T47D (cell line): ENCODE results near the gene CDH13.

Experiments used
- DNase-seq, 2 experiments: peaks; one replicate each; pipeline versions ENCODE4 v3.0.0 to v3.0.0-alpha.2; 2011 to 2012; ENCODE audit warnings: low read depth in 1 of 2, low spot score in 1 of 2
- JUND ChIP-seq: IDR thresholded peaks from 2 replicates; pipeline ENCODE4 v1.6.1; 2012; ENCODE audit warnings: low read depth
- in situ Hi-C: cut with HindIII; loops from 2 replicates; pipeline ENCODE4 v1.10.0; 2016; ENCODE audit warnings: low sequenced_read_pairs, low pct_unique_long_range_greater_than_20kb

Gene CDH13

DNA sequence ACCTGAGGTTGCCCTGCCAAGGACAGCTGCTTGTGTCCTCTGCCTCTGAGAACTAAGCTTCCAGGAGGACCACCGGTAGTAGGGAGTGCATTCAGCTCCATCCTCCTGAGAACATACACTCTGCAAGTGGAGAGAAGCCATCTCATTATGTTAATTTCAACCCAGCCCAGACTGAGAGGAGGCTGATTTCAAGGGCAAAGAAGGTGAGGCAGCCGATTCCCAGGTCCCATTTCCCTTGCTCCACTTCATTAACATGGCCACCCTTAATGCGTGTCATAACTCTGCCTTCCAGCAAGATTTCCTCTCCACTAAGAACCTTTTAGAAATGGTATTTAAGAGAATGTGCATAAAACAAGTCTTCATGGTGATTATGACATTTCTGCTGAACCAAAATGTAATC lies 72.5 kb downstream of the CDH13 start:
- TF ChIP-seq JUND, result no peak
- in situ Hi-C loops, result no loop called here
- no peak for DNase-seq

DNA sequence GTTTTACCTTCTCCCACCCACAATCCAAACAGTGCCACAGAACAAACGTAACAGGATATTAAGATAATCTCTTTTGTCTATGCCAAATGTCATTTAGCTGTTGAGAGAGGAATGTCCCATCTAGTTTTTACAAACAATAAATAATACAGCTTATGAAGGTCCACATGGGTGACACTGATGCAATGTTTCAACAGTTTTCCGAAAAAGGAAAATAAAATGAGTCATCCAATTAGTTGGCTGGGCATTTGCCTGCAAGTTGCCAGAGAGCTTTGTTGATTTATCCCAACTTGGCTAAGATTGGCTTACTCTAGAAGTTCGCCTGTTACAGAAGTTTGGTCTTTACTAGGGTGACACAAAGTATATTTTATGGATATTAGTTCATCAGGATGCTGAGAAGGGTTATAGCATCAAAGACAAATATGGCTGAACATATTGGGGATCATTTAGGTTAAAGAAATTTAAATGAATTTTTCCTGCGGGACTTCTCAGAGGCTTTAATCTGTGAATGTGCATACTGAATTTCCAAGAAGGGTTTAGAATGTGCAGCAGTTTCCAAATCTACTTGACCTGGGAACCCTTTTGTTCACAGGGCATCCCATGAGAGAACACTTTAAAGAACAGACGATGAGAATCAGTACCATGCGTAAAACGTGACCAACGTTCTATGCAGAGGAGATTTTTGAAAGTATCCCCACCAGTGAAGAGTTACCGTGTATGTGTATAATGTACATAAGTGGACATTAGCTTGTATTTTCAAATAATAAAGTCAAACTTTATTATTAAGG lies 73.1 kb downstream of the CDH13 start:
- no peak for DNase-seq
- in situ Hi-C loops, result no loop called here
- TF ChIP-seq JUND, result no peak

DNA sequence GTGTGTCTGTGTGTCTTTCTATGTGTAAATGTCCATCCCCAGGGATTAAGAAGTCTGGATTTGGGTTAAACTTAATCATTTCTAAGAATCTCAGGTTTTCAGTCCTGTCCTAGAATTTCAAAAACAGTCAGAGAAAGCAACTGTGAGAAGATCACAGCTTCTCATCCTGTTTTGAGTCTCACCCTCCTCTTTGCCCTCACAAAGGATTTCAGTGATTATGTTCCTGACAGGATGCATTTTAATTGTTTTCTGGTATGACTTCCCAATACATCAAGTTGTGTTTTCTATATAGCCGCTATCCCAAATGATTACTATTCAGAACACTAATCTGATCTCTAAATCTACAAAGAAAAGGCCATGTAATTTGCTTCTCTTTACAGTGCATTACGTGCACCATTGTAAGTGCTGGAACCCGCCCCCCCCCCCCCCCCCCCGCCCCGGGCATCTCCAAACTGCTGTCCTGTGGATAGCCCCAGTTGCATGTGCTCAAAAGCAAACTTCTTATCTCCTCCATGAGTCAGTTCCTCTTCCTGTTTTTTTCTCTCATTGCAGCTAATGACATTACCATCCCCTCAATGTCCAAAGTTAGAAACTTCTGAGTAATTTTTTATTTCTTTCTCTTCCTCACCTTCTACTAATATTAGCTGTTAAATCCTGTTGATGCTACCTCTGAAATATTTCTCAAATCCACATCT lies 73.9 kb downstream of the CDH13 start:
- in situ Hi-C loops, result no loop called here
- DNase-seq, result no peak
- no peak for TF ChIP-seq JUND

DNA sequence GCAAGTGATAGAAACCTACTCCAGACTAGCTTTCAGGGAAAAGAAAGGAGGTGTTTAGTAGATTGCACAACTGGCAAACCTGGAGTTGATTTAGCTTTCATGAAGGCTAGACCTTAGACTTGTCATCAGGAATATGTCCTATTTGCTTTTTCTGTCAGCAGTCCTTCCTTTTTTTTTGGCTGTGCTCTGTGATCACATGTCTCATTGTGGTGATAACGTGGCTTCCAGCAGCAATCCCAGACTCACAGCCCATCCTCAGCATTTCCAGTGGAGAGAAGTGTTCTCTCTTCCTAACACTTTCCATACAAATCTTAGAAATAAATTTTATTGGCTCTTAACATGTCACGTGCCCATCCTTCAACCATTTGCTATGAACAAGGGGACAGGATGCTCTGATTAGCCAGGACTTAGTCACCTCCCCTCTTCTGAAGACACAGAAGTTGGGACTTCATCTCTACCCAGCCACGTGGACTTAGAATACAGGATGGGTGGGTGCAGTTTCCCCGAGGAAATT lies 74.7 kb downstream of the CDH13 start:
- in situ Hi-C loops, result no loop called here
- DNase-seq, result no peak
- TF ChIP-seq JUND, result no peak

DNA sequence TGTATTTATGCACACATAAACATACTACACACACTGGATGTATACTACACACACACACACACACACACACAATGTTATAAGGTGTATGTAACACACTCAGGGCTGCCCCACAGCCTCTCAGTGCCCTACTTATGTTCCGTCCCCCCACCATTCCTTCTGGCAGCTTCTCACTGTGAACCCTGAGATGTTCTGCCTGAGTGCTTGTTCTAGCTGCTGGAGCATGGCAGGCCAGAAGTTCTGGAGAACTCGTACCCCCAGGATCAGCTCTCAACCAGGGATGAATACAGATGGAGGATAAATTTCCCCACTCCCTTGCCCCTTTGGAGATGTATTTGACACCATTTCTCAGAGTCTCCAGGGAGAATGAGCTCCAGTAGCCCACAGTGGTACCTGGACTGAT lies 76.4 kb downstream of the CDH13 start:
- DNase-seq, result no peak
- no peak for TF ChIP-seq JUND
- in situ Hi-C loops, result no loop called here

DNA sequence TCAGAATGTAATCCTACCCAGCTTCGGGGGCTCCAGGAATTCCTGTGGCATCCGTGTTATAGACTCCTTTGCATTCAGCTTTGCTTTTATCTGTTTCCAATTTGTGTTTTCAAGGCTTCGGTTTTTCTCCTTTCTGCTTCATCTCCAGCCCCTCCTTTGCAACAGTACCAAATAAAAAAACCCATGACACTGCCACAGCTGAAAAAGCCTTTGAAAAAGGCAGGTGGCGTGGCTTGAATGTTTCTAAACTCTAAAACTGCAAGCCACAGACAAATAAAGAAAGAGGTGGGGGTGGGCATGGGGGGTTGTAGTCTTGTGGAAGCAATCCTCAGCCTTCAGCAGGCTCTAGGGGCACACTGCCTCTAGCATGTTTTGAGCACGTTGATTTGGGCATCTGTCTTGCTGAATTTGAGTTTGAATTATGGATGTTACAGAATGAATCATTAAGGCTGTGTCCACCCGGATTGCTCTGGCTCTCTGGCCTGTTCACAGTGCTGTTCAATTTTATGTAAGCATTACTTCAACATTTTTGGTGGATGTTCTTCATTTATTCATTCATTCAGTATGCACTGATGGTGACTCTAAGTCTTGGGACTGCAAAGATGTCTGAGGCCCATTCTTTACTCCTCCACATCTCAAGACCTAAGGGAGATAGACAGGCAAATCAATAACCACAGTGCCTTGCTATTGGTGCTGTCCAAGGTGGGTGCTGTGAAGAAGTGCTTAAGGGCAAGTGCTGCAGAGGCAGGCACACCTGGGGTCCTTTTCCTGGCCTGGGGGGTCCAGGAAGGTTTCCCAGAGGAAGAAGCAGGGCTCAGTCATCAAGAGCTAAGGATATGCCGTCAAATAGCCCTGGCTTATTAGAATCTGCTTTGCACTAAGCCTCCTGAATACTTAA lies 77.4 kb downstream of the CDH13 start:
- in situ Hi-C loops, result no loop called here
- no peak for TF ChIP-seq JUND
- DNase-seq, result no peak

DNA sequence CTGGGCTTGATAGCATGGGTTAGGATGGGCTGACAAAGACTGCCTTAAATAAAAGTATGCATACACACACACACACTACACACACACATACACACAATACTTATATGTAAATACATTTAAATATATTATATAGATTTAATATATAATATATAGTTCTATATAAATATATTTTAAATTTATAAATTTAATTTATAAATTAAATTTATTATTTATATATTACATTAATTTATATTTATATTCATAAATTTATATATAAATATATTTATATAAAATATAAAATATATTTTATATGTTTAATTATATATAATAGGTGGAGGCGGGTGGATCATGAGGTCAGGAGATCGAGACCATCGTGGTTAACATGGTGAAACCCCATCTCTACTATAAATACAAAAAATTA lies 83.2 kb downstream of the CDH13 start:
- no peak for TF ChIP-seq JUND
- no peak for DNase-seq
- in situ Hi-C loops, result no loop called here

DNA sequence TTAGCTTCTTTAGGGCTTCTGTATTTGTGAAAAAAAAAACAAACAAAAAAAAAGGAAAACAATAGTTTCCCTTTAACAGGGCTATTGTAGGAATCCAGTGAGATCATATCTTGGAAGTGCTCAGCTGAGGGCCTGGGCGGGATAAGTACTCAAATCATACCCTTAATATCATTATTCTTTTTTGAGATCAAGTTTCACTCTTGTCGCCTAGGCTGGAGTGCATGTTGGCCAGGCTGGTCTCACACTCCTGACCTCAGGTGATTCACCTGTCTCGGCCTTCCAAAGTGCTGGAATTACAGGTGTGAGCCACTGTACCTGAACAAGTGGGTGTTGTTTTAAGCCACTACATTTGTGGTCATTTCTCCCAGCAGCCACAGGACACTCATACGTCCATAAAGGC lies 87.0 kb downstream of the CDH13 start:
- in situ Hi-C loops, result no loop called here
- no peak for DNase-seq
- no peak for TF ChIP-seq JUND

DNA sequence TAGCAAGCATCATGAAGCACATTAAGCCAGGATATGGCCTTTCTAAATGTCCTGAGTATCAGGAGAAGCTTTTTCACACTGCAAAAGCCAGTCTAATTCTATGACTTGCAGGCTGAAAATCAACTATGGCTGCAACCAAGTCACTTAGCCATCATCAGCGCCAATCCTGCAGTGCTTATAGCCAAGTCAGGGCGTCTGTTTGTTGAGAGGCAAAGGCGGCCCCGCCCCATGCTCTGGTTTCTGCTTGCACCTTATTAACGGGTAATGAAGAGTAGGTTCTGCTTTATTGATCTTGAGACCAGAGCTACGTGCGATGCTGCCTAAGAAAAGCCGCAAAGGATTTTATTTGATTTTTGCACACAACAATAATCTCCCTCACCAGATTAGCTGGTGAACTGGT lies 88.4 kb downstream of the CDH13 start:
- in situ Hi-C loops, result no loop called here
- no peak for DNase-seq
- no peak for TF ChIP-seq JUND

DNA sequence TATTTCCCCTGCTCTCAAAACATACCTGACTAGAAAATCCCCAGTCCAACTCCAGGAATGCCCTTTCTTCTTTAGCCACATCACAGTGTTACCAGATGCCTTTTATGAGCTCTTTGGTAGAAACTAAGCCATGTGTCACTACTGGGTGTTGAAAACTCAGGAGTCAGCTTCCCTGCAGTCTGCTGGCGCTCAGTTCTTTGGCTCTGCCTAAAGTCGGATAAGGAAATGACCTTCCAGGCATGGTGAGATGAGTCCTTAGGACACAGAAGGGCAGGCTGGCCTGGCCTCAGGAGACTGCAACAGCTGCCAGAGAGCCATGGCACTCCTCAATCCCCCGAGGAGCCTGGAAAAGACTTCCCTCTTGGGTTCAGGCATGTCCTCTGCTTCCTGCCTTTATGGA lies 89.1 kb downstream of the CDH13 start:
- no peak for DNase-seq
- TF ChIP-seq JUND, result no peak
- in situ Hi-C loops, result no loop called here

DNA sequence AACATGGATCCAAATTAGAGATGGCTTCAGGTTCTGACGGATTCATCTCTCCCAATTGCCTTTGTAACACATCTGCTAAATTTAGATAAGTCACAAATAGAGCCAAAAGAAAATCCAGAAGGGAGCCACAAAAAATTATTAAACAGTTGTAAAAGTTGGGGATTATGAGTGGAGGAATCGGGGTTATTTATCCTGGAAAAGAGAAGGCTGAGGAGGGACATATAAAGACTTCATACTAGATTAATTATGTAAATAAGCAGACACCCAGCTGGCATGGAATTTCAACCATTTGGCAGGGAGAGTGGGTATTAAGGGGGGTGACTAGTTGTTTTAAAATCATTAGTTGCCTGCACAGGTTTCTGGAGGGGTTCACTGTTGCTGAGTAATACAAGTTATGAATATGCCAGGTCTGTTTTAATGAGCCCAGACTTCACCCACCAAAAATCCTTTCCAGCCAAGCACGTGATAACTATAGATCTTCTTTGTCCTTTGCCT lies 89.6 kb downstream of the CDH13 start:
- no peak for TF ChIP-seq JUND
- DNase-seq, result no peak
- in situ Hi-C loops, result no loop called here

DNA sequence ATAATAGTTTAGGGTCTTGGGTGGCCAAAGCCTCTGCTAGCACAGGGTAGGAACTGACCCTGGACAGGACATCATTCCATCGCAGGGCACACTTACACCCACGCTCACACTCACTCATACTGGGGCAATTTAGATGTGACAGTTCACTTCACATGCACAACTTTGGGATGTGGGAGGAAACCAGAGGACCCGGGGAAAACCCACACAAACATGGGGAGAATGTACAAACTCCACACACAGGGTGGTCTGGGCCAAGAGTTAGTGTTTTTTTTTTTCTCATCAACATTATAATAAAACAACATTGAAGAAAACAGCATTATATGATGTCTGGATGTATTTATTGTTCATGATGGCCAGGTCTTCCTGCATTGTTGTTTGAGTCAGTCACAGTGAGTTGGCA lies 93.6 kb downstream of the CDH13 start:
- no peak for TF ChIP-seq JUND
- DNase-seq, result no peak
- in situ Hi-C loops, result no loop called here

DNA sequence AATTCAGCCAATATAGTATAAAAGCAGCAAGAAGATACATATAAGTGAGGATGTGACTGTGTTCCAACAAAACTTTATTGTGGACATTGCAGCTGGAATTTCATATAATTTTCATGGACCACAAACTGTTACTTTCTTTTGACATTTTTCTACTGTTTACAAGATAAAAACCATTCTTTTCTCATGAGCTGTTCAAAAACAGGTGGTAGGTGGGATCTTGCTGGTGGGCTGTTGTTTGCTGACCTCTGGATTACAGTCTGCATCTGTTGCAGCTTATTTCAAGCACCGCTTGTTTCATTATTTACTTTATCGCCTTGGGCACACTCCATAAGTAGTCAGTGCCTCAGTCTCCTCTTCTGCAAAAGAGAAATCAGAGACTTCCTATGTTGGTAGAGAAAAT lies 99.5 kb downstream of the CDH13 start:
- in situ Hi-C loops, result no loop called here
- no peak for DNase-seq
- TF ChIP-seq JUND, result no peak
